Peyer's patch (tissue), 4 donors: ENCODE data around the gene LMTK2.

Experiments used
- CTCF ChIP-seq, 6 experiments: fragments of 450-650 bp in 4 of 6; fragments of 200-600 bp in 2 of 6; sonication (generic) in 1 of 6; IDR thresholded peaks; one replicate each; pipeline ENCODE4 v1.5.1; 2017 to 2019; ENCODE audit warnings: antibody characterized with exemption in 6 of 6, mild to moderate bottlenecking in 3 of 6, moderate library complexity in 1 of 6
- POLR2A ChIP-seq, 2 donors: fragments of 450-650 bp; IDR thresholded peaks; one replicate each; pipeline ENCODE4 v1.5.1; 2017; ENCODE audit warnings: antibody characterized with exemption in 2 of 2, mild to moderate bottlenecking in 2 of 2, moderate library complexity in 2 of 2

DNA sequence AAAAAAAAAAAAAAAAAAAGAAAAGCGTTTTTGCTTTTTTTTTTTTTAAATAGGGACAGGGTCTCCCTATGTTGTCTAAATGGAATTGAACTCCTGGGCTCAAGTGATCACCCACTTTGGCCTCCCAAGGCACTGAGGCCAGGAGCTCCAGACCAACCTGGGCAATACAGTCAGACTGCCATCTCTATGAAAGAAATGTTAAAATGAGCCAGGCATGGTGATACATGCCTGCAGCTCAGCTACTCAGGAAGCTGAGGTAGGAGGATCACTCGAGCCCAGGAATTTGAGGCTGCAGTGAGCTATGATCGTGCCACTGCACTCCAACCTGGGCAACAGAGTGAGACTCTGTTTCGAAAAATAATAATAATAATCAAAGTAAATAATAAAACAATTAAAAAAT is 16.5 kb upstream of the LMTK2 start:
- no peak for TF ChIP-seq CTCF (IDR thresholded peaks at IDR 0.05)
- no peak for TF ChIP-seq POLR2A (IDR thresholded peaks at IDR 0.05)
